ENCODE data around the gene ZNF768.

Gene ZNF768

GRCh38 chr16:30519120-30520049 is 7.0 kb downstream of the ZNF768 start:
- Histone ChIP-seq H3K27me3 (ENCODE audit: control insufficient read depth in 1 of 2, insufficient read depth in 2 of 2, low read length in 2 of 2) (no peaks in the 10 kb centered on the region), H3K4me3 (ENCODE audit: low read depth in 1 of 2, low read length in 2 of 2) (no peak overlapping the region), H3K4me1 (ENCODE audit: insufficient read depth, low read length) (no peaks in the 10 kb centered on the region), H3K9ac (ENCODE audit: low read length) (no peak overlapping the region), H3K27ac (ENCODE audit: low read depth, low read length) (no peak overlapping the region), H3K9me3 (ENCODE audit: low read length) (no peaks in the 10 kb centered on the region), H3K36me3 (ENCODE audit: insufficient read depth, low read length) (peaks cover 1% of the 10 kb centered on the region)

GRCh38 chr16:30518552-30518951 is 7.8 kb downstream of the ZNF768 start:
- Histone ChIP-seq H3K27ac (ENCODE audit: low read depth, low read length) (no peak overlapping the region), H3K4me3 (ENCODE audit: low read depth in 1 of 2, low read length in 2 of 2) (no peak overlapping the region), H3K36me3 (ENCODE audit: insufficient read depth, low read length) (no peaks in the 10 kb centered on the region), H3K9ac (ENCODE audit: low read length) (no peak overlapping the region), H3K4me1 (ENCODE audit: insufficient read depth, low read length) (no peaks in the 10 kb centered on the region), H3K9me3 (ENCODE audit: low read length) (no peaks in the 10 kb centered on the region), H3K27me3 (ENCODE audit: control insufficient read depth in 1 of 2, insufficient read depth in 2 of 2, low read length in 2 of 2) (no peaks in the 10 kb centered on the region)

GRCh38 chr16:30515275-30515674 is 11.1 kb downstream of the ZNF768 start:
- Histone ChIP-seq H3K36me3 (ENCODE audit: insufficient read depth, low read length) (no peaks in the 10 kb centered on the region), H3K27me3 (ENCODE audit: control insufficient read depth in 1 of 2, insufficient read depth in 2 of 2, low read length in 2 of 2) (no peaks in the 10 kb centered on the region), H3K9me3 (ENCODE audit: low read length) (no peaks in the 10 kb centered on the region)

GRCh38 chr16:30511509-30511908 is 14.9 kb downstream of the ZNF768 start:
- H3K36me3 ChIP-seq (ENCODE audit: insufficient read depth, low read length): no peaks in the 10 kb centered on the region
- no peaks in the 10 kb centered on the region for H3K9me3 ChIP-seq (ENCODE audit: low read length)
- H3K27me3 ChIP-seq (ENCODE audit: control insufficient read depth in 1 of 2, insufficient read depth in 2 of 2, low read length in 2 of 2): no peaks in the 10 kb centered on the region
- no peak overlapping the region for H3K27ac ChIP-seq (ENCODE audit: low read depth, low read length)
- H3K9ac ChIP-seq (ENCODE audit: low read length): no peak overlapping the region
- H3K4me3 ChIP-seq (ENCODE audit: low read depth in 1 of 2, low read length in 2 of 2): no peak overlapping the region
- no peaks in the 10 kb centered on the region for H3K4me1 ChIP-seq (ENCODE audit: insufficient read depth, low read length)

More at GRCh38 chr16:30515275-30515674, 11.1 kb downstream of the ZNF768 start:
- H3K4me1 ChIP-seq (ENCODE audit: insufficient read depth, low read length): no peaks in the 10 kb centered on the region
- no peak overlapping the region for H3K9ac ChIP-seq (ENCODE audit: low read length)
- no peak overlapping the region for H3K27ac ChIP-seq (ENCODE audit: low read depth, low read length)
- H3K4me3 ChIP-seq (ENCODE audit: low read depth in 1 of 2, low read length in 2 of 2): no peak overlapping the region

- H3K4me3 ChIP-seq (ENCODE audit: low read depth in 1 of 2, low read length in 2 of 2): no peak overlapping the region
- H3K9ac ChIP-seq (ENCODE audit: low read length): no peak overlapping the region
- H3K36me3 ChIP-seq (ENCODE audit: insufficient read depth, low read length): no peaks in the 10 kb centered on the region
- no peaks in the 10 kb centered on the region for H3K9me3 ChIP-seq (ENCODE audit: low read length)
- no peaks in the 10 kb centered on the region for H3K4me1 ChIP-seq (ENCODE audit: insufficient read depth, low read length)
- no peaks in the 10 kb centered on the region for H3K27me3 ChIP-seq (ENCODE audit: control insufficient read depth in 1 of 2, insufficient read depth in 2 of 2, low read length in 2 of 2)
- no peak overlapping the region for H3K27ac ChIP-seq (ENCODE audit: low read depth, low read length)
These were observed 15.9 kb downstream of the ZNF768 start for GRCh38 chr16:30510376-30510938.

GRCh38 chr16:30509081-30509765 is 17.1 kb downstream of the ZNF768 start:
- no peaks in the 10 kb centered on the region for H3K36me3 ChIP-seq (ENCODE audit: insufficient read depth, low read length)
- no peak overlapping the region for H3K9ac ChIP-seq (ENCODE audit: low read length)
- no peak overlapping the region for H3K27ac ChIP-seq (ENCODE audit: low read depth, low read length)
- no peaks in the 10 kb centered on the region for H3K27me3 ChIP-seq (ENCODE audit: control insufficient read depth in 1 of 2, insufficient read depth in 2 of 2, low read length in 2 of 2)
- no peak overlapping the region for H3K4me3 ChIP-seq (ENCODE audit: low read depth in 1 of 2, low read length in 2 of 2)
- H3K9me3 ChIP-seq (ENCODE audit: low read length): no peaks in the 10 kb centered on the region
- no peaks in the 10 kb centered on the region for H3K4me1 ChIP-seq (ENCODE audit: insufficient read depth, low read length)

GRCh38 chr16:30503403-30504296 is 22.7 kb downstream of the ZNF768 start:
- Histone ChIP-seq H3K27ac (ENCODE audit: low read depth, low read length) (no peak overlapping the region), H3K4me1 (ENCODE audit: insufficient read depth, low read length) (no peaks in the 10 kb centered on the region), H3K36me3 (ENCODE audit: insufficient read depth, low read length) (no peaks in the 10 kb centered on the region), H3K9me3 (ENCODE audit: low read length) (no peaks in the 10 kb centered on the region), H3K27me3 (ENCODE audit: control insufficient read depth in 1 of 2, insufficient read depth in 2 of 2, low read length in 2 of 2) (no peaks in the 10 kb centered on the region), H3K9ac (ENCODE audit: low read length) (no peak overlapping the region), H3K4me3 (ENCODE audit: low read depth in 1 of 2, low read length in 2 of 2) (no peak overlapping the region)

GRCh38 chr16:30499284-30499683 is 27.1 kb downstream of the ZNF768 start:
- H3K27me3 ChIP-seq (ENCODE audit: control insufficient read depth in 1 of 2, insufficient read depth in 2 of 2, low read length in 2 of 2): no peaks in the 10 kb centered on the region
- no peaks in the 10 kb centered on the region for H3K4me1 ChIP-seq (ENCODE audit: insufficient read depth, low read length)
- H3K9me3 ChIP-seq (ENCODE audit: low read length): no peaks in the 10 kb centered on the region
- no peak overlapping the region for H3K9ac ChIP-seq (ENCODE audit: low read length)
- no peak overlapping the region for H3K27ac ChIP-seq (ENCODE audit: low read depth, low read length)
- H3K4me3 ChIP-seq (ENCODE audit: low read depth in 1 of 2, low read length in 2 of 2): no peak overlapping the region
- no peaks in the 10 kb centered on the region for H3K36me3 ChIP-seq (ENCODE audit: insufficient read depth, low read length)

- Histone ChIP-seq H3K27me3 (ENCODE audit: control insufficient read depth in 1 of 2, insufficient read depth in 2 of 2, low read length in 2 of 2) (no peaks in the 10 kb centered on the region), H3K4me1 (ENCODE audit: insufficient read depth, low read length) (no peaks in the 10 kb centered on the region), H3K9ac (ENCODE audit: low read length) (no peak overlapping the region), H3K27ac (ENCODE audit: low read depth, low read length) (no peak overlapping the region), H3K36me3 (ENCODE audit: insufficient read depth, low read length) (no peaks in the 10 kb centered on the region), H3K9me3 (ENCODE audit: low read length) (no peaks in the 10 kb centered on the region), H3K4me3 (ENCODE audit: low read depth in 1 of 2, low read length in 2 of 2) (no peak overlapping the region)
These were observed 31.7 kb downstream of the ZNF768 start for GRCh38 chr16:30494709-30495108.

- no peak overlapping the region for H3K27ac ChIP-seq (ENCODE audit: low read depth, low read length)
- no peaks in the 10 kb centered on the region for H3K36me3 ChIP-seq (ENCODE audit: insufficient read depth, low read length)
- no peaks in the 10 kb centered on the region for H3K4me1 ChIP-seq (ENCODE audit: insufficient read depth, low read length)
- H3K9ac ChIP-seq (ENCODE audit: low read length): no peak overlapping the region
- no peak overlapping the region for H3K4me3 ChIP-seq (ENCODE audit: low read depth in 1 of 2, low read length in 2 of 2)
- H3K9me3 ChIP-seq (ENCODE audit: low read length): no peaks in the 10 kb centered on the region
- no peaks in the 10 kb centered on the region for H3K27me3 ChIP-seq (ENCODE audit: control insufficient read depth in 1 of 2, insufficient read depth in 2 of 2, low read length in 2 of 2)
These were observed 32.4 kb downstream of the ZNF768 start for GRCh38 chr16:30493941-30494488.
